MM.1S (cell line): ENCODE results near the gene B4GALT6.

Experiments
- DNase-seq: peaks from one replicate; pipeline ENCODE4 v3.0.0-alpha.2; 2015
- H2AFZ ChIP-seq: fragments of 300-600 bp; sonication (generic); 2 replicates; pipeline ENCODE4 v1.6.0; 2016; ENCODE audit warnings: antibody characterized with exemption, low read length
- H3F3A ChIP-seq: fragments of 300-600 bp; sonication (generic); 2 replicates; pipeline ENCODE4 v1.6.1; 2016; ENCODE audit warnings: mild to moderate bottlenecking, antibody characterized with exemption, low read length, moderate library complexity, mixed read lengths; ENCODE audit not compliant: insufficient read depth
- H3K27ac ChIP-seq: fragments of 300-600 bp; sonication (generic); 2 replicates; pipeline ENCODE4 v1.5.1; 2016; ENCODE audit warnings: mild to moderate bottlenecking, low read length
- H3K27me3 ChIP-seq: fragments of 300-600 bp; sonication (generic); replicated peaks from 2 replicates; pipeline ENCODE4 v1.6.0; 2016; ENCODE audit warnings: low read length; ENCODE audit not compliant: insufficient read depth
- H3K36me3 ChIP-seq: fragments of 300-600 bp; sonication (generic); replicated peaks from 2 replicates; pipeline ENCODE4 v1.6.1; 2016; ENCODE audit warnings: mild to moderate bottlenecking, low read length, mixed read lengths; ENCODE audit not compliant: insufficient read depth
- H3K4me1 ChIP-seq: fragments of 300-600 bp; sonication (generic); 2 replicates; pipeline ENCODE4 v1.6.1; 2016; ENCODE audit warnings: low read length, mixed read lengths
- H3K4me2 ChIP-seq: fragments of 300-600 bp; sonication (generic); 2 replicates; pipeline ENCODE4 v1.6.0; 2016; ENCODE audit warnings: low read depth, low read length
- H3K4me3 ChIP-seq: fragments of 300-600 bp; sonication (generic); 2 replicates; pipeline ENCODE4 v1.5.1; 2016; ENCODE audit warnings: low read length, mixed read lengths
- H3K79me2 ChIP-seq: fragments of 300-600 bp; sonication (generic); 2 replicates; pipeline ENCODE4 v1.6.1; 2016; ENCODE audit warnings: mixed run types, low read length, mixed read lengths
- H3K9ac ChIP-seq: fragments of 300-600 bp; sonication (generic); 2 replicates; pipeline ENCODE4 v1.6.1; 2016; ENCODE audit warnings: low read length, mixed read lengths
- H3K9me2 ChIP-seq: fragments of 300-600 bp; sonication (generic); replicated peaks from 2 replicates; pipeline ENCODE4 v1.6.1; 2016; ENCODE audit warnings: mild to moderate bottlenecking, low read length, mixed read lengths; ENCODE audit not compliant: insufficient read depth
- H3K9me3 ChIP-seq: fragments of 300-600 bp; sonication (generic); replicated peaks from 2 replicates; pipeline ENCODE4 v1.6.1; 2016; ENCODE audit warnings: mild to moderate bottlenecking, low read length, mixed read lengths; ENCODE audit not compliant: insufficient read depth
- H4K20me1 ChIP-seq: fragments of 300-600 bp; sonication (generic); 2 replicates; pipeline ENCODE4 v1.6.1; 2016; ENCODE audit warnings: mild to moderate bottlenecking, low read length, moderate library complexity, mixed read lengths; ENCODE audit not compliant: insufficient read depth
- EZH2 ChIP-seq: fragments of 300-600 bp; sonication (generic); optimal IDR thresholded peaks from 2 replicates; pipeline ENCODE3; 2017; ENCODE audit warnings: low read depth, mild to moderate bottlenecking, antibody characterized with exemption, low read length, mixed read lengths
- EZH2phosphoT487 ChIP-seq: fragments of 300-600 bp; sonication (generic); IDR thresholded peaks from 2 replicates; pipeline ENCODE4 v1.6.1; 2018; ENCODE audit warnings: antibody characterized with exemption, low read length
- TF ChIP-seq, protein P1 (sequence below): fragments of 300-600 bp; sonication (generic); IDR thresholded peaks from 2 replicates; pipeline ENCODE4 v1.5.1; 2016; ENCODE audit warnings: antibody characterized with exemption, low read length, mixed read lengths

The B4GALT6 gene

DNA sequence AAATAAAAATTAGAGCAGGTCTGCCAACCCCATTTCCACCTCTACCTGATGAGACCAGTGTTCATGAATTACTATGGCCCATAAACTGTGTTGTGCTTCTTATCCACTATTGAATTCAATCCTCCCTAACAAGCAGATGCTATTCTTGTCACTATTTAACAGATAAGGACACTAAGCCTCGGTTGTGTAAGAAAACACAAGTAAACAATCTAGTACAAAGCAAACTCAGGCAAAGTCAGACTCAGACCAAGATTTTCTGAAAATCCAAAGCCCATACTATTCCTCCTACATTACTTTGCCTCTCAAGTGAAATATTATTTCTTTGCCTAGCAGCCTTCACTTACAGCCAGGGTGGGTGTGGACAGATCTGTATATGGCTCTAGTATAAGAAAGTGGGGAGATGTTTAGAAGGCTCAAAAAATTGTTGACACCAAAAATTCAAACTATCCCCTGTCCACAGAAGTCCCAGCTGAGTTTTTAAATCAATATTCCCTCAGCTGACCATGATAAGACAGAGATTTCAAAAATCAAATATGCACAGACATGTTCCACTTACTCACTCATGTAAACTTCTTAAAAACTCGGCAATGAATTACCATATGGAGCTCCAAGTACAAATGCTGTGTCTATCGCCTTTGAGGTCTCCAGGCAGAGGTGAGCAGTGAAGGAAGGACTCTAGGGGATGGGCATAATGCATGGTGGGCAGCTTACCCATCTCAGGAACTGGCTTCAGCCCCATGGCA is 108.7 kb downstream of the B4GALT6 start:
- Histone ChIP-seq H3K9me3 (no peaks in the 10 kb centered on the region), H3K4me2 (no peak overlapping the region), H3K79me2 (no peaks in the 10 kb centered on the region), H3F3A (no peaks in the 10 kb centered on the region), H3K36me3 (no peaks in the 10 kb centered on the region), H3K9ac (no peak overlapping the region), H2AFZ (no peak overlapping the region), H3K27ac (no peak overlapping the region), H3K4me3 (no peak overlapping the region), H3K9me2 (no peaks in the 10 kb centered on the region), H3K4me1 (no peaks in the 10 kb centered on the region), H3K27me3 (no peaks in the 10 kb centered on the region), H4K20me1 (no peaks in the 10 kb centered on the region)
- DNase-seq: no peak
- TF ChIP-seq EZH2: no peak
- TF ChIP-seq EZH2phosphoT487: no peak
- TF ChIP-seq, protein P1, sequence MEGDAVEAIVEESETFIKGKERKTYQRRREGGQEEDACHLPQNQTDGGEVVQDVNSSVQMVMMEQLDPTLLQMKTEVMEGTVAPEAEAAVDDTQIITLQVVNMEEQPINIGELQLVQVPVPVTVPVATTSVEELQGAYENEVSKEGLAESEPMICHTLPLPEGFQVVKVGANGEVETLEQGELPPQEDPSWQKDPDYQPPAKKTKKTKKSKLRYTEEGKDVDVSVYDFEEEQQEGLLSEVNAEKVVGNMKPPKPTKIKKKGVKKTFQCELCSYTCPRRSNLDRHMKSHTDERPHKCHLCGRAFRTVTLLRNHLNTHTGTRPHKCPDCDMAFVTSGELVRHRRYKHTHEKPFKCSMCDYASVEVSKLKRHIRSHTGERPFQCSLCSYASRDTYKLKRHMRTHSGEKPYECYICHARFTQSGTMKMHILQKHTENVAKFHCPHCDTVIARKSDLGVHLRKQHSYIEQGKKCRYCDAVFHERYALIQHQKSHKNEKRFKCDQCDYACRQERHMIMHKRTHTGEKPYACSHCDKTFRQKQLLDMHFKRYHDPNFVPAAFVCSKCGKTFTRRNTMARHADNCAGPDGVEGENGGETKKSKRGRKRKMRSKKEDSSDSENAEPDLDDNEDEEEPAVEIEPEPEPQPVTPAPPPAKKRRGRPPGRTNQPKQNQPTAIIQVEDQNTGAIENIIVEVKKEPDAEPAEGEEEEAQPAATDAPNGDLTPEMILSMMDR: no peak

DNA sequence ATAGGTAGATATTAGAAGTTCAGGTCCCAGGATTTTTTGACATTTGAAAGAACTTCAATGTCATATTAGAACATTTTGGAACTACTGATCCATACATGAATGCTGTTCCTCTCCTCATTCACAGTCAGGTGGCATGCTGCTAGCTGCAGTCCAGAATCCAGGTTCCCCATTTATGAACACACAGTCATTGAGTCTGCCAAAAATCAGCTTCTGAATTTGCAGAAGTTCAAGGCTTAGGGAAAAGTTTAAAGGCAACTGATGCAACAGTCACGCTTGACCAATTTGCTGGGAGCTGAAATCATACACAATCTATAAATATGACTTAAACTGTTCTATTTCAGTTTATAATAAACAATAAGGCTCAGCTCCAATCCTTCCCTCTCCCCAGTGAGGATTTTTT is 110.0 kb downstream of the B4GALT6 start:
- H3F3A ChIP-seq: no peaks in the 10 kb centered on the region
- no peak overlapping the region for H3K9ac ChIP-seq
- H3K27ac ChIP-seq: no peak overlapping the region
- DNase-seq: no peak
- no peaks in the 10 kb centered on the region for H3K27me3 ChIP-seq
- H2AFZ ChIP-seq: no peak overlapping the region
- H3K4me2 ChIP-seq: no peak overlapping the region
- no peaks in the 10 kb centered on the region for H4K20me1 ChIP-seq
- H3K9me3 ChIP-seq: no peaks in the 10 kb centered on the region
- no peaks in the 10 kb centered on the region for H3K4me1 ChIP-seq
- H3K9me2 ChIP-seq: no peaks in the 10 kb centered on the region
- H3K4me3 ChIP-seq: no peak overlapping the region
- H3K36me3 ChIP-seq: no peaks in the 10 kb centered on the region
- TF ChIP-seq, protein P1: no peak
- no peak for TF ChIP-seq EZH2phosphoT487
- TF ChIP-seq EZH2: no peak
- H3K79me2 ChIP-seq: no peaks in the 10 kb centered on the region
